ENCODE data around the gene FRAS1.

- TF ChIP-seq CTCF (conservative IDR thresholded peaks at IDR 0.05; ENCODE audit: low read depth, low read length) (no peak), EZH2 (IDR thresholded peaks at IDR 0.05; ENCODE audit: low read length, unreplicated experiment) (no peak)
Measured at GRCh38 chr4:78083035-78083434, 25.9 kb downstream of the FRAS1 start.

Data from PC-3 (cell line).